Measurements from ENCODE around the gene ASPG. TPM values are rescaled to one million over a fixed set of nuclear protein-coding genes. Genes with fewer than 3 reads are reported as not detected.

Gene ASPG
- total RNA-seq, result not detected in 2 replicates

DNA sequence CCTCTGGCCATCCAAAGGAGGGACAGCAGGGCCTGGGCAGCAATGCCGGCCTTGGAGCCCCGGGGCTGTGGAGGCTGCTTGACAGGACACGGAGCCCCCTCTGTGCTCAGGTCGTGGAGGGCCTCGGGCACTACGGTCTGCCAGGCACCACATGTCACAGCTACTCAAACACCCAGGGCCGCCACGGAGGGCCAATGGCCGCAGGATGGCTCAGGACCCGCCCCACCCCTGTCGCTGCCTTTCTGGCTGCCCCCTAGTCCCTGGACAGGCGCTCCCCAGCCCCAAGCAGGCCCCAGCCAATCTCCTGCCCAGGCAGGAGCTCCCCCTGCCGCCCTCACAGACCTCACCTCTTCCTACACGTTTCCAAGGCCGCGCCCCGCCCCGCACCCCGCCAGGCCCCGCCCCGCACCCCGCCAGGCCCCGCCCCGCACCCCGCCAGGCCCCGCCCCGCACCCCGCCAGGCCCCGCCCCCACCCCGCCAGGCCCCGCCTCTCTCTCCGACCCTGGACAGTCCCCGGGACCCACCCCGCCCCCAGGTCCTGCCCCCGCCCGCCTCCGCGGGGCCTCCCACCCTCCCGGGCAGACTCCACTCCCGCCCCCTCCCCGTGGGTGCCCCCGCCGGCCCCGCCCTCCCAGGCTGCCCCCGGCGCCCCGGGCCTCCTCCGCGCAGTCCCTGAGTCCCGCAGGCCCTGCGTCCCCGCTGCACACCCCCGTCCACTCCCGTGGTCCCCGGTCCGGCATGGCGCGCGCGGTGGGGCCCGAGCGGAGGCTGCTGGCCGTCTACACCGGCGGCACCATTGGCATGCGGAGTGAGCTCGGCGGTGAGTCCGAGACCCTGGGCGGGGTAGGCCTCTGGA lies at the start of gene ASPG:
ASPG (plus strand) TSS at position 669 of the 857 bp plus-strand sequence; CDS start at position 740, 71 bp downstream.

DNA sequence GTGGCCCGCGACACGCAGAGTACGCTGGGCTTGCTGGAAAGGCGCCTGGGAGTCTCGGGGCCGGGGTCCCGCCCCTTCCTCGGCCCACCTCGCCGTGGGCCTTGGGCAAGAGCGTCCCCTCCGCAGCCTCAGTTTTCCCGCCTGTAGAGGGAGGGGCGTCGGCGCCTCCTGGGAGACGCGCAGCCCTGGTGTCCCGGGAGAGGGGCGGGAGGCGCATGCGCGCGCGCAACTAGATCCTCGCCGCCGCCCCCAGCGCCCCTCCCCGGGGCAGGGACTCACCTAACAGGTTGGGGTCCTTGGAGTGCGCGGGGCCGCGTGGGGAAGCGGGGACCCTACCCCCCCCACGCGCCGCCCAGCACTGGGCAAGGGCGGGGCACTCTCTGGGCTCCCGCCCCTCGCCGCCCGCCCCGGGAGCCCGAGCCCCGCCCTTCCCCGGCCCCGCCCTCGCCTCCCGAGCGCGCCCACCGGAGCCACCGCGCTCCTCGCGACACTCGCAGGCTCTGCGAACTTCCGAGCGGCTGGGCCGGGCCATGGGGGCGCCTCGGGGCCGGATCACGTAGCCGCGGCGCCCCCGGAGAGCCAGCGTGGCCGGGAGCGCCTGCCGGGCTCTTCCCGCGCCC lies 52.7 kb downstream of the ASPG start, which contains the start of gene KIF26A:
KIF26A (plus strand) TSS at position 490 of the 620 bp plus-strand sequence. CDS start 136 bp downstream, outside the sequence.

Other genes starting within 250 kb of the ASPG start
- 2.6 and 3.0 TPM in 2 replicates for gene PPP1R13B, start 238.1 kb upstream of the ASPG start, total RNA-seq
- gene TDRD9, start 157.2 kb upstream of the ASPG start, total RNA-seq, result 0.29 and 0.33 TPM in 2 replicates
- not detected in 2 replicates for gene RD3L, start 143.2 kb upstream of the ASPG start, total RNA-seq
- 0.15 and 0.33 TPM in 2 replicates for gene KIF26A, start 52.9 kb downstream of the ASPG start, total RNA-seq